ENCODE measurements around the gene CA10. TPM values are rescaled to one million over a fixed set of nuclear protein-coding genes. Genes with fewer than 3 reads are reported as not detected.

The CA10 gene
- total and polyA plus RNA-seq, 2 donors (not counting 1 experiment from before 2014, with no cell fraction given) = not detected

GRCh38 chr17:51907041-51907440 is 251.5 kb downstream of the CA10 start:
- Histone ChIP-seq H3K9ac (ENCODE audit: insufficient read depth, low read length) (no peak overlapping the region), H3K27ac (ENCODE audit: insufficient read depth, low read length) (no peak overlapping the region), H3K27me3 (ENCODE audit: control insufficient read depth, insufficient read depth, low read length) (no peaks in the 10 kb centered on the region), H3K4me3 (replicated peaks in 1 of 4; ENCODE audit: control extremely low read depth in 1 of 4, insufficient read depth in 1 of 4, low read depth in 3 of 4, low read length in 4 of 4) (no peak overlapping the region), H3K9me3 (ENCODE audit: control insufficient read depth, insufficient read depth, low read depth, low read length) (no peaks in the 10 kb centered on the region), H3K4me2 (ENCODE audit: extremely low read depth, insufficient read depth, low read length) (no peak overlapping the region), H3K36me3 (ENCODE audit: control insufficient read depth, insufficient read depth, low read length) (no peaks in the 10 kb centered on the region), H3K79me2 (ENCODE audit: control insufficient read depth, insufficient read depth, low read length) (no peaks in the 10 kb centered on the region), H2AFZ (ENCODE audit: low read length) (no peak overlapping the region), H4K20me1 (ENCODE audit: control insufficient read depth, extremely low read depth, insufficient read depth, low read length) (no peaks in the 10 kb centered on the region), H3K4me1 (ENCODE audit: control insufficient read depth, extremely low read depth, insufficient read depth, low read length) (no peaks in the 10 kb centered on the region)
- TF ChIP-seq EZH2 (IDR thresholded peaks at IDR 0.05; ENCODE audit: low read length, missing control alignments) (no peak), CTCF (conservative IDR thresholded peaks at IDR 0.05 in 1 of 2, IDR thresholded peaks at IDR 0.05 in 1 of 2; ENCODE audit: low read depth in 1 of 2, low read length in 2 of 2) (no peak)
- DNase-seq (ENCODE audit: low read depth in 2 of 2) = no peak

GRCh38 chr17:51904379-51904778 is 254.1 kb downstream of the CA10 start:
- TF ChIP-seq CTCF (conservative IDR thresholded peaks at IDR 0.05 in 1 of 2, IDR thresholded peaks at IDR 0.05 in 1 of 2; ENCODE audit: low read depth in 1 of 2, low read length in 2 of 2) = no peak
- no peak for TF ChIP-seq EZH2 (IDR thresholded peaks at IDR 0.05; ENCODE audit: low read length, missing control alignments)
- Histone ChIP-seq H3K9me3 (ENCODE audit: control insufficient read depth, insufficient read depth, low read depth, low read length) (no peaks in the 10 kb centered on the region), H3K4me2 (ENCODE audit: extremely low read depth, insufficient read depth, low read length) (no peak overlapping the region), H3K9ac (ENCODE audit: insufficient read depth, low read length) (no peak overlapping the region), H2AFZ (ENCODE audit: low read length) (no peak overlapping the region), H3K36me3 (ENCODE audit: control insufficient read depth, insufficient read depth, low read length) (no peaks in the 10 kb centered on the region), H3K79me2 (ENCODE audit: control insufficient read depth, insufficient read depth, low read length) (no peaks in the 10 kb centered on the region), H3K27ac (ENCODE audit: insufficient read depth, low read length) (no peak overlapping the region), H4K20me1 (ENCODE audit: control insufficient read depth, extremely low read depth, insufficient read depth, low read length) (no peaks in the 10 kb centered on the region), H3K4me3 (replicated peaks in 1 of 4; ENCODE audit: control extremely low read depth in 1 of 4, insufficient read depth in 1 of 4, low read depth in 3 of 4, low read length in 4 of 4) (no peak overlapping the region), H3K4me1 (ENCODE audit: control insufficient read depth, extremely low read depth, insufficient read depth, low read length) (no peaks in the 10 kb centered on the region), H3K27me3 (ENCODE audit: control insufficient read depth, insufficient read depth, low read length) (no peaks in the 10 kb centered on the region)
- no peak for DNase-seq (ENCODE audit: low read depth in 2 of 2)

GRCh38 chr17:51901242-51901641 is 257.3 kb downstream of the CA10 start:
- Histone ChIP-seq H3K27ac (ENCODE audit: insufficient read depth, low read length) (no peak overlapping the region), H3K36me3 (ENCODE audit: control insufficient read depth, insufficient read depth, low read length) (no peaks in the 10 kb centered on the region), H3K9ac (ENCODE audit: insufficient read depth, low read length) (no peak overlapping the region), H3K79me2 (ENCODE audit: control insufficient read depth, insufficient read depth, low read length) (no peaks in the 10 kb centered on the region), H3K27me3 (ENCODE audit: control insufficient read depth, insufficient read depth, low read length) (no peaks in the 10 kb centered on the region), H2AFZ (ENCODE audit: low read length) (no peak overlapping the region), H3K4me3 (replicated peaks in 1 of 4; ENCODE audit: control extremely low read depth in 1 of 4, insufficient read depth in 1 of 4, low read depth in 3 of 4, low read length in 4 of 4) (no peak overlapping the region), H3K4me1 (ENCODE audit: control insufficient read depth, extremely low read depth, insufficient read depth, low read length) (no peaks in the 10 kb centered on the region), H3K9me3 (ENCODE audit: control insufficient read depth, insufficient read depth, low read depth, low read length) (no peaks in the 10 kb centered on the region), H3K4me2 (ENCODE audit: extremely low read depth, insufficient read depth, low read length) (no peak overlapping the region), H4K20me1 (ENCODE audit: control insufficient read depth, extremely low read depth, insufficient read depth, low read length) (no peaks in the 10 kb centered on the region)
- DNase-seq (ENCODE audit: low read depth in 2 of 2) = no peak
- TF ChIP-seq EZH2 (IDR thresholded peaks at IDR 0.05; ENCODE audit: low read length, missing control alignments) (no peak), CTCF (conservative IDR thresholded peaks at IDR 0.05 in 1 of 2, IDR thresholded peaks at IDR 0.05 in 1 of 2; ENCODE audit: low read depth in 1 of 2, low read length in 2 of 2) (no peak)
